ENCODE results near the gene GRM1. TPM values are rescaled to one million over a fixed set of nuclear protein-coding genes. Genes with fewer than 3 reads are reported as not detected.

GRM1 gene
- total RNA-seq, 4 donors from 2014 or later = 0.10 TPM; not detected in 3

DNA sequence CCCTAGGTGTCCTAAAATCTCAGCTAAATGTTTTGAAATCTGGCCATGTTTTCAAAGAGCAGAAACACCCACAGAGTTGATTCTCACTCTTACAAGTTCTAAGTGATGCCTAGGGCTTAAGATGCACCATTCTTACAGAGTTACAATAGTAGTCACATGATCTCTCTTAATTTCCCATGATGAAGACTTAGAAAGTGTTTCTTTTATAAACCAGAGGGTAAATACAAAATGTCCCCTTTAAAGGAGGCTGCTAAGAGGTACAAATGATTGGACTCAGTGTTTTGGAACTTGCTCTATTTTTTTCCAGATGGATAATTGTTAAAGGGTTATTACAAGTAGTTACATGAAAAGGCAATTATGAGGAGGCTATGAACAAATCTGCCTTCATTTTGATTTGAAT, 244.6 kb downstream of the GRM1 start:
- no peak for DNase-seq (ENCODE audit: low spot score in 2 of 2)
- no peak for TF ChIP-seq POLR2A (IDR thresholded peaks at IDR 0.05)
- intact Hi-C loops (cut with DNase I; ENCODE audit: low total_unique reads) = no loop called here
- H3K4me3 ChIP-seq (ENCODE audit: low read depth, poor library complexity, severe bottlenecking) = no peak overlapping the region

DNA sequence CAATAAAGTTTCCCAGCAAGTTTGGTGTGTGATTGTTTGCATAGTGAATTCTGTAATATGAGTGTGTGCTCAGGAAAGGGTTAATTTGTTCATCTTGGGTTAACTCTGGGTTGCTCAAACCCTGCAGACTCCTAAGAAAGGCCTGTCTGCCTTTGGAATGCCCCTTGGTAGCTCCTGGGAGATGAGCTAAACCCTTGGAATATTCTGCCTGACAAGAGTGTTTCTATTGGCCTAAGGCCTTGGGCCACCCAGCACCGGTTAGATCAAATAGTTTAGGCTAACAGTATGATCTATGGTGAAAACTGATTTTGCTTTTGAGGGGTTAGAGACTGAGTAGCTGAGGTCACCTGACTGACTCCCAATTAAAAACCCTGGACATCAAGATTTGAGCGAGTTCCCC, 248.3 kb downstream of the GRM1 start:
- no peak for DNase-seq (ENCODE audit: low spot score in 2 of 2)
- no peak overlapping the region for H3K4me3 ChIP-seq (ENCODE audit: low read depth, poor library complexity, severe bottlenecking)
- 55% methylated on average over 2 of the region's 2 CpGs for WGBS, 2 donors
- no peak for TF ChIP-seq POLR2A (IDR thresholded peaks at IDR 0.05)
- TF ChIP-seq, protein P1, sequence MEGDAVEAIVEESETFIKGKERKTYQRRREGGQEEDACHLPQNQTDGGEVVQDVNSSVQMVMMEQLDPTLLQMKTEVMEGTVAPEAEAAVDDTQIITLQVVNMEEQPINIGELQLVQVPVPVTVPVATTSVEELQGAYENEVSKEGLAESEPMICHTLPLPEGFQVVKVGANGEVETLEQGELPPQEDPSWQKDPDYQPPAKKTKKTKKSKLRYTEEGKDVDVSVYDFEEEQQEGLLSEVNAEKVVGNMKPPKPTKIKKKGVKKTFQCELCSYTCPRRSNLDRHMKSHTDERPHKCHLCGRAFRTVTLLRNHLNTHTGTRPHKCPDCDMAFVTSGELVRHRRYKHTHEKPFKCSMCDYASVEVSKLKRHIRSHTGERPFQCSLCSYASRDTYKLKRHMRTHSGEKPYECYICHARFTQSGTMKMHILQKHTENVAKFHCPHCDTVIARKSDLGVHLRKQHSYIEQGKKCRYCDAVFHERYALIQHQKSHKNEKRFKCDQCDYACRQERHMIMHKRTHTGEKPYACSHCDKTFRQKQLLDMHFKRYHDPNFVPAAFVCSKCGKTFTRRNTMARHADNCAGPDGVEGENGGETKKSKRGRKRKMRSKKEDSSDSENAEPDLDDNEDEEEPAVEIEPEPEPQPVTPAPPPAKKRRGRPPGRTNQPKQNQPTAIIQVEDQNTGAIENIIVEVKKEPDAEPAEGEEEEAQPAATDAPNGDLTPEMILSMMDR (IDR thresholded peaks at IDR 0.05) = no peak
- intact Hi-C loops (cut with DNase I; ENCODE audit: low total_unique reads) = no loop called here

DNA sequence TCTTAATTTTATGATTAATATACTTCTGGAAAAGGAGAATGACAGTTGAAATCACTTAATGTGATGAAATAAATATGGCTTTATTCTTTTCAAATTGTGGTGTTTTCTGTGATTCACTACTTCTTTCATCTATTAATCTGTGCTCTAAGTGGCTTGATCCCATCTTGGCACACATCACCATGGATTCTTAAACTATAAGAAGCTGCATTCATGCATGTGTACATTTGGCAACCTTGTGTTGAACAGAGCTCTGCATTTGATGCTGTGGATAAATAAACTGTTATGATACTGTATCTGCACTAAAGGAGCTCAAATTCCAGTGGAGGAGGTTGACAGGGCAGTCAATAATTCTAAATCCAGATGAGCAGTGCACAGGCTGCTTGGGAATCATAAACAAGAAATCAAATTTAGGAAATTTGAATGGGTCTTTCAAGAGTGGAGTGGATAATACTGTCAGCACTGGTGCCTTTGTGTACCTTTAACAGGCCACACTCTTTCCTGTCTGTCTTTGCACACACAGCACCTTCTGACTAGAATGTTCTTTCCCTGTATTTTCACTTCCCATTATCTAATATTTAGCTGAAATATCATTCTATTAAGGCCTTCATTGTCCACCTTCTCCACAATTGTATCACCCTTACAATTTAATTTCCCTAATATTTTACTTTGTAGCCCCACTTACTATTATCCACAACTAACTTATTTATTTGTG, 252.9 kb downstream of the GRM1 start:
- intact Hi-C loops (cut with DNase I; ENCODE audit: low total_unique reads) = no loop called here

DNA sequence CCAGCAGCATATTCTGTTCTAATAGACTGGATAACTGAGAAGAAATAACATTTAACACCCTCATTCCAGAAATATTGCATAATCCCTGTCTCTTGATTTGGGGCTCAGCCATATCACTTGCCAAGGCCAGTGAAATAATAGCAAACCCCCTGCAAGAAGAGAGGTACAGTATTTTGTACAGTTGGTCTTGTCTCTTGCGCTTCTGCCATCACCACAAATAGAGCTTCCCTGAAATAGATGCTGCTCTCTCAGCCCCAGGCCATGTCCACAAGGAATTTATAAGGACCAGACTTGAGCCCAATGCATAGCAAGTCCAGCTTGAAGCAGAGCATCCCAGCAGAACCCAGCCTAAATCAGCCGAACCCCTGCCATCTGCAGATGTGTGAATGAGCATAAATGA, 254.0 kb downstream of the GRM1 start:
- 88 to 93% methylated on average over 2 of the region's 2 CpGs for WGBS, 2 donors
- H3K4me3 ChIP-seq (ENCODE audit: low read depth, poor library complexity, severe bottlenecking) = no peak overlapping the region
- DNase-seq (ENCODE audit: low spot score in 2 of 2) = no peak
- TF ChIP-seq, protein P1 (IDR thresholded peaks at IDR 0.05) = no peak
- no peak for TF ChIP-seq POLR2A (IDR thresholded peaks at IDR 0.05)
- intact Hi-C loops (cut with DNase I; ENCODE audit: low total_unique reads) = no loop called here

More for the DNA sequence above, 252.9 kb downstream of the GRM1 start:
- H3K4me3 ChIP-seq (ENCODE audit: low read depth, poor library complexity, severe bottlenecking) = no peak overlapping the region
- TF ChIP-seq, protein P1 (IDR thresholded peaks at IDR 0.05) = no peak
- TF ChIP-seq POLR2A (IDR thresholded peaks at IDR 0.05) = no peak
- DNase-seq (ENCODE audit: low spot score in 2 of 2) = no peak

DNA sequence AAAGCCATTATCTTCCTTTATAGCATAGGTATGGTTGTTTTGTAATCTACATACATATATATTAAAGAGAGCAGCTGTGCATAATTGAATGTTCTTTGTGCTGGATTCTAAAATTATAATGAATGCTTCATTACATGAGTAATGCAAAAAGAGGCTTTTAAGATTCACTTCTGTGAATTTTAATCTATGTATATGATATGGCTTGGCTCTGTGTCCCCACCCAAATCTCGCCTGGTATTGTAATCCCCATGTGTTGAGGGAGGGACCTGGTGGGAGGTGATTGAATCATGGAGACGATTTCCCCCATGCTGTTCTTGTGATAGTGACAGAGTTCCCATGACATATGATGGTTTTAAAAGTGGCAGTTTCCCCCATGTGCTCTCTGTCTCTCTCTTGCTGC, 255.4 kb downstream of the GRM1 start:
- TF ChIP-seq, protein P1 (IDR thresholded peaks at IDR 0.05) = no peak
- no peak for TF ChIP-seq POLR2A (IDR thresholded peaks at IDR 0.05)
- WGBS, 2 donors = 74 to 77% methylated on average over 2 of the region's 2 CpGs
- DNase-seq (ENCODE audit: low spot score in 2 of 2) = no peak
- intact Hi-C loops (cut with DNase I; ENCODE audit: low total_unique reads) = no loop called here
- H3K4me3 ChIP-seq (ENCODE audit: low read depth, poor library complexity, severe bottlenecking) = no peak overlapping the region

DNA sequence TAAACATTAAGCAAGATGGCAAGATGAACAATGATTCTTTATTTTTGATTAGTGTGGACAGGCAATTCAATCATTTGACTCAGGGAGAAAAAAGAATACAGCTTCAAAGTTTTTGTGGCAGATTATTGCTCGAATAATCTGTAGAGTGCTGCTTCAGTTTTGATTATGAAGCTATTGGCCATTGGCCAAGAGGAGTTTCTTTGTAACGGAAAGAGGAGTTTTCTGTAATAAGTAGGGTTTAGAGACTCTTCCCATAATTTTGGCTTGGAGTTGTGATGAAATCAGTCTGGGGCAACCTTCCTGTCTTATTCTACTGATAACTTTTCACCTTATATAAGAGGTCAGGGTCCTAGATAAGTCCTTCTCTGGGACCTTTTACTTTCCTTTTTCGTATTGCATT, 258.1 kb downstream of the GRM1 start:
- 38 to 41% methylated on average over 3 of the region's 3 CpGs for WGBS, 2 donors
- no peak overlapping the region for H3K4me3 ChIP-seq (ENCODE audit: low read depth, poor library complexity, severe bottlenecking)
- DNase-seq (ENCODE audit: low spot score in 2 of 2) = no peak
- intact Hi-C loops (cut with DNase I; ENCODE audit: low total_unique reads) = no loop called here
- TF ChIP-seq POLR2A (IDR thresholded peaks at IDR 0.05) = no peak
- TF ChIP-seq, protein P1 (IDR thresholded peaks at IDR 0.05) = no peak

All from lower leg skin (tissue), 4 donors.